HG02885 (cell line): ENCODE results near the gene DIS3L2.
A peak's percentile ranks its signal among the peaks of the same experiment; 100 is the strongest.

Source experiments
- ATAC-seq: cut with Tn5 transposase; IDR thresholded peaks from one replicate; pipeline ENCODE4 v1.9.1; 2021; ENCODE audit warnings: mild to moderate bottlenecking; ENCODE audit not compliant: unreplicated experiment, poor library complexity

The DIS3L2 gene

DNA sequence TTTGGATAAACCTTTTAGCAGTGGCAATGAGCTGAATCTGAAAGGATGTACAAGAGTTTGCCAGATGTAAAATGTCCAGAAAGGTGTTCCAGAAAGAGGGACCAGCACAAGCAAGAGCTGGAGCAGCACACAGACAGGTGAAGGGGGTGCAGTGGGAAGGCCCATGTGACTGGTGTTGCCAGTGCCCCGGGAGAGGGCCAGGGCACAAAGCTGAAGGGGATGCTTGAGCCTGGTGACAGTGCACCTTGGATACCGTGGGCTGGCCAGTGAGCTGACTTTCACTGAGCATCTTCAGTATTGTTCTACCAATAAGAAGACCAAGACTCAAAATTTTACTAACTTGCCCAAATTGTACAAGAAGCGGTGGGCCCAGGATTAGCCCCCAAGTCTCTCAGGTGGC, 284.7 kb downstream of the DIS3L2 start:
- ATAC-seq: no peak

GRCh38 chr2:232249096-232249495, 287.6 kb downstream of the DIS3L2 start:
- no peak for ATAC-seq

DNA sequence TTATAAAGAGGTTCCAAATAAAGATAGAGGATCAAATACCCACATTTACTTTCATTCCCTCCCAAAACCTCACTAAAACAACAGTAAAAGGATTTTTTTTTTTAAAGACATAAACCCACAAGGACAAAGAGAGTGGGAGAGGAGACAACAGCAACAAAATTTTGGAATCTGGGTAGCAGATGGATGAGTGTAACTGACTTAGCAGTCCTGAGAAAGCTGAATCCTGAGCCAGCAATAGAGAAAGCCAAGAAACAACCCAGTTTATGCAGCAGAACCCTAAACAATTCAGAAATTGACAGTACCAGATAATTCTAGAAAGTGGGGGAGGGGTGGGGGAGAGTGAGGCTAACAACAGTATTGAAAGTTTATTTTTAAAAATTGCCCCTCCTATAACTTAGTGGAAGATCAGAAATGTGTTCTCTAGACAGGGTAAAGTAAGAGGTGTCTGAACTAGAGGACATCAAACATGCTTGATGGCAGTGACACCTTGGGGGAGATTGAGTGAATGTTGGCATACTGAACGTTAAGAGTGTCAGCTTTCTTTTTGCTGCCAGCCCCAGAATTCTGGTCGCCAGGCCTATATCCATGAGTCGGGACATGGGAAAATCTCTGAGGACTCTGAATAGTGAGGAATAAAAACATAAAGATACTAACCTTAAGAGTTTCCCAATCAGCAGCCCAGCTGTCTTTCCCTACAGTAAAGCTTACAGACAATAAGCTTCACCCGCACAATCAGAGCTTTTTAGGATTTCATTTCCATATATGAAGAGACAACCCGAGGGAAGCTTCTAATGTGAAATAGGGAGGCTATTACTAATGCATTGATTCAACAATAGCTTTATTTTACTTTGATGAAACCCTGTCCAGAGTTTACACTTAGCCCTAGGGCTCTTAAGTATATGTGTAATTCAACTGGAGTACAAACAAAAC, 289.0 kb downstream of the DIS3L2 start:
- no peak for ATAC-seq

DNA sequence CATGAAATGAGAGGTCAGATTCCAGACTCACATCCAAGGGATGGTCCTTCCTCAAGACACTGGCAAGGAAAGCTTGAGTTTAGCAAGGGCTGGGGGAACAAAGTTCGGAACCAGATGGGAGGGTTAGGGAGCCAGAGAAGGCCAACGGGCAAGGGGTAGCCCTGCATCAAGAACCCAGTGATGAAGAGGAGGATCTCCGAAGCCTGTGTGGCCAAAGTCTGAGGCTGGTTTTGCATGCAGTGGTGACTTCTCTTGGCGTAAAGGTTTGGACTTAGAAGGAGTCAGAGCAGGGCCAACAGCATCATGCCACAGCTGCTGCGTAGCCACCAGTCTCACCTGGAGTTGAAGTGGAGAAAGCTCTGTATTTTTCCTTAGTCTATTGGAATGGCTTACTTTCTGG, 293.5 kb downstream of the DIS3L2 start:
- ATAC-seq: no peak

DNA sequence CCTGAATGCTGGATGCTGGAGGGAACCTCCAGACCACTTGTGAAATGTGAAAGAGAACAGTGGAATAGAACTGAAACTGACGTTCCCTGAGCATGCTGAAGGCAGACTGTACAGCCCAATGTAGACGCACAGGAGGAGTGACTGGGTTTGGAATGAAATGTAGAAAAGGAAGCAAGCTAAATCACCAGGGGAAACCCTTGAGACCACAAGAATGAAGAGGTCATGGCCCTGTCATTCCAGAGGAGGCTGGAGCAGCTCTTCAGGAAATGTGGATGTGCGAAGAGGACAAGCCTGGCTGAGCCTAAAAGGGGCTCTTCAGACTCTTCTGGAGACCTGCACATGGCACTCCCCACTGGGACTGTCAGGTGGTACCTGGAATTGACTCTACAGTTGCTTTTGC, 298.6 kb downstream of the DIS3L2 start:
- ATAC-seq: no peak

DNA sequence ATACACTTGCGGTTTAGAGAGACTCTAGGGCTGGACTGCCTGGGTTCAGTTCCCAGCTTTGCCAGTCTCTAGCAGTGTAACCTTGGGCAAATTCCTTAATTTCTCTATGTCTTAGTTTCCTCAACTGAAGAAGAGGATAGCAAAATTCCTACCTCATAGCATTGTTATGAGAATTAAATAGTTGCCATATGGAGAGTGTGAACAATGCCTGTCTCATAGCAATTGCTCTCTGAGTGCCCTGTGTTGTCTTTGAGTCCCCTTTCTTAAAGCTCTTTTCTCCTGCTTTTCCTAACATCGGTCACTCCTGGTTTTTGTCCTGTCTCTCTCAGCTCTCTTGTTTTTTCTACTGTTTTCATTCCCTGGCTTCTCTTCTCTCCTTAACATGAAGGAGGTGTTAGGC, 300.3 kb downstream of the DIS3L2 start:
- no peak for ATAC-seq

DNA sequence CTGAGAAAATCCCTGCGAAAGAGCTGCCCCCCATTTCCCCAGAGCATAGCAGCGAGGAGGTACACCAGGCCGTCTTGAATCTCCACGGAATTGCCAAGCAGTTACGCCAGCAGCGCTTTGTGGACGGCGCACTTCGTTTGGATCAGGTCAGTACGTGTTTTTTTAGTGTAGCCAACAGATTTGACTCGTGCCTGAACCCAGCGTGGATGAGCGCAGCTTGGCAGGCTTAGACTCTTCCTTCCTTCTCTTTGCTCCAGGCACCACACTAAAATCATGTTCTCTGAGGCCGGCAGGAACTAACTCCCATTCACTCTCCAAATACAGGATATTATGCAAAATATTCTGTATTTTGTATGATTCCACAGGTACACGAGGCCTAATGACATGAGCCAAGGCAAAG, 301.8 kb downstream of the DIS3L2 start:
- no peak for ATAC-seq

GRCh38 chr2:232264081-232264480, 302.6 kb downstream of the DIS3L2 start:
- ATAC-seq: no peak

GRCh38 chr2:232265329-232265728, 303.8 kb downstream of the DIS3L2 start:
- no peak for ATAC-seq

DNA sequence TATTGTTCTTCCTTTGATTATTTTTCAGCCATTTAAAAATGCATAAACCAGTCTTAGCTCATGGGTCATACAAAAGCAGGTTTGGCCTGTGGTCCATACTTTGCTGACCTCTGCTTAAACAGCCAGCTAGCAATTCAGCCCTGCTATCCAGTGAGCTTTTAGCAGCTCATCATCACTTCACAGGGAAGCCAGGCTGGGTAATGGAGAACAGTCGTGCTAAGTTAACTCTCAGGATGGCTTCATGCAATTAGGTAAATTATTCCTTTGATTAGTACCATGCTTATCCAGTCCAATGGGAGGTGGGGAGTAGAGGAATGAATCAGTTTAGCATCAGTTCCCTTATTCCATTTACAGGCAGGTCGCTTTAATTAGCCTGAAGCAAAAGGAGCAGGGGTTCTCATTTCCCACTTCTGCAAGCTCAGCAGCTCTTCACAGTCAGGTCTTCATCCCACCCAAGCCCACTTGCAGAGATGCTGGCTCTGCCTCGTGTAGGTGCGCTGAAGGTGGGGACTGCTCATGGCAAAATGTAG, 307.2 kb downstream of the DIS3L2 start:
- ATAC-seq: no peak

- ATAC-seq: no peak
These were observed 308.4 kb downstream of the DIS3L2 start for GRCh38 chr2:232269867-232270266.

GRCh38 chr2:232273903-232274643, 312.6 kb downstream of the DIS3L2 start:
- ATAC-seq: no peak

DNA sequence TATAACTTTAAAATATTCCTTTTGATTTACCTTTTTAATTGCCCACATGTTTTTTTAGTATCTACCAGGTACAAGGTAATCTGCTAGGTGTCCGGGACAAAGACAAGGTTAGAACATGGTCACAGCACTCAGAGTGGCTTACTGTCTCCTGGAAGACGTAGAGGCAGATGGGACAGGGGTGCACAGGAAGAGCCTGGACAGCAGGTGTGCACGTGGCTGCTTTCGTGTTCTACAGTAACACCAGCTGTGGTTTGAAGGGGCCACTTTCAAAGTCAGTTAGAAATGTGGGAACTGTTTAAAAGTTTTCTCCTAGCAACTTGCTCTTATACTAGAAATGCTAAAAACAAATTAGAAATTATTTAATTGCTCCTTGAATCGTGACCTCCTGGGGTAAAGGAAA, 314.2 kb downstream of the DIS3L2 start:
- ATAC-seq: no peak

GRCh38 chr2:232276084-232276732, 314.7 kb downstream of the DIS3L2 start:
- peak; percentile 47 for ATAC-seq

DNA sequence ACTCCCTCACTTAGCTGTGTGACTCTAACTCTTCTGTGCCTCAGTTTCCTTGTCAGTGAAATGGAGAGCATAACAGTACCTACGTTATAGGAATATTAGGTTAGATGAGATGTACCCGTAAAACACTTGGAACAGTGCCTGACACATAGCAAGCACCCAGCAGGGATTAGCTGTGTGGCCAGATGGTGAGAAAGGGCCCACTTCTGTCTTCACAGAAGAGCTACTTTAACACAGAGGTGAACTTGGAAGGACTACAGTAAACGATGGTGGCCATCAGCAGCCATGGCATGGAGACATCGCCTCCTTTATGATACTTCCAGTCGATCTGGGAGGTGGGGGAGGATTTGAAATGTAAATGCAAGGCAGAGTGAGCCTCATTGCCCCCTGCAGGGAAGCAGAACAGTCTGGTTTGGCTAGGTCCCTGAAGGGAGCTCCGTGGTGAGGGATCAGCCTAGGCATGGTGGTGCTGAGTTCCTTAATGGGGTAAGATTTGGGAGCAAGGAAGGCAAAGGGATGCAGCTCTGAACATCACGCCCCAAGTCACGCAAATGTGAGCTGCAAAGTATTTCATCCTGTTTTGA, 315.3 kb downstream of the DIS3L2 start:
- no peak for ATAC-seq

DNA sequence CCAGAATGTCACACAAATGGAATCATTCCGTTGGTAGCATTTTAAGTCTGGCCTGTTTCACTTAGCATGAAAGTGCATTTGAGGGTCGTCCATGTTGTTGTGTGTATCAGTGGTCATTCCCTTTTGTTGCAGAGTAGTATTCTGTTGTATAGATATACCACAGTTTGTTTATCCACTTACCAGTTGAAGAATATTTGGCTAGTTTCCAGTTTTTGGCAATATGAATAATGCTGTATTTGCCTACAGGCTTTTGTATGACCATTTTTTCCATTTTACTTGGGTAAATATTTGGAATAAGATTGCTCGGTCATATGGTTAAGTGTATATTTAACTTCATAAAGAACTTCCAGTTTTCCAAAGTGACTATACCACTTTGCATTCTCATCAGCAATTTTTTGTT, 317.0 kb downstream of the DIS3L2 start:
- ATAC-seq: no peak

GRCh38 chr2:232280341-232280740, 318.8 kb downstream of the DIS3L2 start:
- ATAC-seq: no peak

GRCh38 chr2:232281858-232282507, 320.5 kb downstream of the DIS3L2 start:
- ATAC-seq: no peak

GRCh38 chr2:232282508-232283055, 321.1 kb downstream of the DIS3L2 start:
- ATAC-seq: no peak
